B cell (primary cell): ENCODE results near the gene PRDM15. TPM values are rescaled to one million over a fixed set of nuclear protein-coding genes. Genes with fewer than 3 reads are reported as not detected.

Experiments used
- ATAC-seq: fragments of 200-7000 bp; cut with Tn5 transposase; one replicate; pipeline ENCODE4 v1.10.0; 2021; ENCODE audit warnings: low read depth, mild to moderate bottlenecking, moderate number of reproducible peaks, moderate library complexity
- CTCF ChIA-PET: fragments of 350-600 bp; sonication (Branson Sonifier 250); formaldehyde crosslinking; loops from one replicate; lab custom pipeline; 2021; ENCODE audit warnings: antibody characterized with exemption, inconsistent platforms; lab: Charles Lee
- POLR2A ChIA-PET: fragments of 350-600 bp; sonication (Branson Sonifier 250); formaldehyde crosslinking; loops from one replicate; lab custom pipeline; 2021; ENCODE audit warnings: antibody characterized with exemption; lab: Charles Lee
- DNase-seq: peaks from one replicate; pipeline ENCODE4 v3.0.0; 2013
- H2AFZ ChIP-seq: 2 replicates; pipeline ENCODE4 v1.6.1; 2012; ENCODE audit warnings: mild to moderate bottlenecking, low read depth, low read length; ENCODE audit not compliant: insufficient read depth, poor library complexity, severe bottlenecking
- H3K27ac ChIP-seq, 2 donors: 1 replicate in 1 of 2; 2 replicates in 1 of 2; pipeline ENCODE4 v1.5.1; 2012 to 2013; ENCODE audit warnings: low read length in 2 of 2, mild to moderate bottlenecking in 2 of 2, moderate library complexity in 1 of 2
- H3K27me3 ChIP-seq, 4 experiments: fragments of 200-600 bp in 1 of 4; sonication (generic) in 1 of 4; replicated peaks in 1 of 4; 1 replicate in 2 of 4; 2 replicates in 2 of 4; pipeline versions ENCODE4 v1.6.1 to v1.7.0; 2013 to 2016; ENCODE audit warnings: low read length in 3 of 4, mild to moderate bottlenecking in 2 of 4, mixed read lengths in 1 of 4, moderate library complexity in 1 of 4; ENCODE audit not compliant: insufficient read depth in 4 of 4, control insufficient read depth in 3 of 4; ENCODE audit errors: control extremely low read depth in 1 of 4
- H3K36me3 ChIP-seq, 2 experiments: replicated peaks in 1 of 2; 1 replicate in 1 of 2; 2 replicates in 1 of 2; pipeline versions ENCODE4 v1.6.1 to v1.7.1; 2013; ENCODE audit warnings: low read length in 1 of 2; ENCODE audit not compliant: insufficient read depth in 2 of 2, control insufficient read depth in 1 of 2; ENCODE audit errors: control extremely low read depth in 1 of 2, extremely low read depth in 1 of 2
- H3K4me1 ChIP-seq, 2 donors: fragments of 200-600 bp in 1 of 2; sonication (generic) in 1 of 2; 1 replicate in 1 of 2; 2 replicates in 1 of 2; pipeline versions ENCODE4 v1.5.1 to v1.6.1; 2013 to 2017; ENCODE audit warnings: low read length in 2 of 2; ENCODE audit not compliant: control insufficient read depth in 2 of 2, insufficient read depth in 2 of 2
- H3K4me2 ChIP-seq: replicated peaks from 2 replicates; pipeline ENCODE3; 2012; ENCODE audit warnings: mild to moderate bottlenecking, low read depth, low read length; ENCODE audit not compliant: poor library complexity, severe bottlenecking
- H3K4me3 ChIP-seq, 5 experiments: fragments of 200-600 bp in 1 of 5; sonication (generic) in 1 of 5; 1 replicate in 3 of 5; 2 replicates in 2 of 5; pipeline versions ENCODE4 v1.5.1 to v1.7.0; 2011 to 2016; ENCODE audit warnings: low read length in 4 of 5, mild to moderate bottlenecking in 4 of 5, low read depth in 2 of 5, control low read depth in 1 of 5, moderate library complexity in 1 of 5; ENCODE audit not compliant: insufficient read depth in 1 of 5; ENCODE audit errors: control extremely low read depth in 1 of 5, extremely low read depth in 1 of 5
- H3K79me2 ChIP-seq: fragments of 200-600 bp; sonication (generic); one replicate; pipeline ENCODE4 v1.6.0; 2016; ENCODE audit warnings: low read length; ENCODE audit not compliant: control insufficient read depth, insufficient read depth
- H3K9ac ChIP-seq: fragments of 200-600 bp; sonication (generic); 2 replicates; pipeline ENCODE4 v1.6.1; 2017; ENCODE audit warnings: mild to moderate bottlenecking, low read length, moderate library complexity
- H3K9me3 ChIP-seq, 3 donors: one replicate each; pipeline versions ENCODE4 v1.6.1 to v1.7.1; 2013; ENCODE audit warnings: low read length in 2 of 3; ENCODE audit not compliant: control insufficient read depth in 2 of 3, insufficient read depth in 1 of 3; ENCODE audit errors: control extremely low read depth in 1 of 3
- H4K20me1 ChIP-seq: 2 replicates; pipeline ENCODE4 v1.6.0; 2012; ENCODE audit warnings: mild to moderate bottlenecking, low read length; ENCODE audit not compliant: insufficient read depth, control insufficient read depth, poor library complexity, severe bottlenecking
- H3K27ac Mint-ChIP-seq: one replicate; pipeline ENCODE4 v1.8.0; 2021; ENCODE audit warnings: mixed read lengths
- H3K27me3 Mint-ChIP-seq: one replicate; pipeline ENCODE4 v1.8.0; 2021; ENCODE audit warnings: mixed read lengths
- H3K4me1 Mint-ChIP-seq: one replicate; pipeline ENCODE4 v1.8.0; 2021; ENCODE audit warnings: mixed read lengths
- H3K4me3 Mint-ChIP-seq: one replicate; pipeline ENCODE4 v1.8.0; 2021; ENCODE audit warnings: mixed read lengths
- H3K9me3 Mint-ChIP-seq: one replicate; pipeline ENCODE4 v1.8.0; 2022; ENCODE audit warnings: mixed read lengths; ENCODE audit not compliant: insufficient read depth
- EZH2 ChIP-seq: IDR thresholded peaks from 2 replicates; pipeline ENCODE4 v1.6.1; 2012; ENCODE audit warnings: borderline replicate concordance, low read depth, mild to moderate bottlenecking, moderate library complexity, low read length; ENCODE audit not compliant: insufficient read depth, poor library complexity, severe bottlenecking
- WGBS: methylation state at CpG from one replicate; pipeline ENCODE4 v1.1.5; 2013; ENCODE audit warnings: missing lambda C conversion rate; ENCODE audit not compliant: insufficient coverage; 5-methylcytosine and 5-hydroxymethylcytosine counted together
- intact Hi-C: fragments of 100-400 bp; cut with micrococcal nuclease; formaldehyde crosslinking; loops from one replicate; pipeline ENCODE4 v1.10.0; 2022
- polyA plus RNA-seq: library from polyadenylated mRNA; depleted of rRNA; stranded (reverse); fragments of >200 nt; gene quantifications from 2 replicates; pipeline ENCODE4 v1.2.3, GENCODE V29; 2012
- total RNA-seq, 2 donors: library from RNA; stranded (reverse); fragments of 120-200 nt in 1 of 2; gene quantifications; 1 replicate in 1 of 2; 2 replicates in 1 of 2; pipeline versions ENCODE4 v1.2.3 to v1.2.4, GENCODE V29; 2013 to 2022
- TF ChIP-seq, protein P1 (sequence below): fragments of 200-600 bp; IDR thresholded peaks from one replicate; pipeline ENCODE4 v1.8.0; 2022; ENCODE audit warnings: antibody characterized with exemption, mild to moderate bottlenecking

Gene PRDM15
- total and polyA plus RNA-seq, 2 donors (not counting 1 experiment from before 2014, with no cell fraction given) = 21.3 to 29.2 TPM

DNA sequence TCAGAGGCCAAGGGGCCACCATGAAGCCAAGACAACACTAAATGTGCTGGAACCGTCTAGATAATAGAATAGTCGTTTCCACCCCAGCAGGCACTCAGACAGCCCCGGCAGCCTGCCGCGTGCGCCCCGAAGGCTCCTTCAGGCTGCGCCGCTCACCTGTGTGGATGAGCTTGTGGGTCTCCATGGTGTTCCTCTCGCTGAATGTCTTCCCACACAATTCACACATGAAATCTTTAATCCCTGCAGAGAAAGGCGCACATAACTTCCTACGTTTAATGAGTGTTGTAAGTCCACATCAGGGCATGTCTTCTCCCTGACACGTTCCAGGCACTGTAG, 68.6 kb downstream of the PRDM15 start:
- H3K4me3 ChIP-seq = no peak overlapping the region
- H3K79me2 ChIP-seq = peaks cover 2% of the 10 kb centered on the region
- H3K9me3 ChIP-seq = no peaks in the 10 kb centered on the region
- ATAC-seq (no peak), DNase-seq (no peak)
- no peaks in the 10 kb centered on the region for H3K4me1 ChIP-seq
- H3K27me3 Mint-ChIP-seq = no peaks in the 10 kb centered on the region
- H2AFZ ChIP-seq = no peak overlapping the region
- H3K4me2 ChIP-seq = no peak overlapping the region
- peaks cover 4% of the 10 kb centered on the region for H3K9me3 Mint-ChIP-seq
- H3K9ac ChIP-seq = no peak overlapping the region
- intact Hi-C loops = no loop called here
- H3K27ac ChIP-seq = no peak overlapping the region
- 100% methylated on average over 6 of the region's 13 CpGs for WGBS
- H3K36me3 ChIP-seq = peaks cover 0 to 53% of the 10 kb centered on the region in 2 experiments
- TF ChIP-seq, protein P1, sequence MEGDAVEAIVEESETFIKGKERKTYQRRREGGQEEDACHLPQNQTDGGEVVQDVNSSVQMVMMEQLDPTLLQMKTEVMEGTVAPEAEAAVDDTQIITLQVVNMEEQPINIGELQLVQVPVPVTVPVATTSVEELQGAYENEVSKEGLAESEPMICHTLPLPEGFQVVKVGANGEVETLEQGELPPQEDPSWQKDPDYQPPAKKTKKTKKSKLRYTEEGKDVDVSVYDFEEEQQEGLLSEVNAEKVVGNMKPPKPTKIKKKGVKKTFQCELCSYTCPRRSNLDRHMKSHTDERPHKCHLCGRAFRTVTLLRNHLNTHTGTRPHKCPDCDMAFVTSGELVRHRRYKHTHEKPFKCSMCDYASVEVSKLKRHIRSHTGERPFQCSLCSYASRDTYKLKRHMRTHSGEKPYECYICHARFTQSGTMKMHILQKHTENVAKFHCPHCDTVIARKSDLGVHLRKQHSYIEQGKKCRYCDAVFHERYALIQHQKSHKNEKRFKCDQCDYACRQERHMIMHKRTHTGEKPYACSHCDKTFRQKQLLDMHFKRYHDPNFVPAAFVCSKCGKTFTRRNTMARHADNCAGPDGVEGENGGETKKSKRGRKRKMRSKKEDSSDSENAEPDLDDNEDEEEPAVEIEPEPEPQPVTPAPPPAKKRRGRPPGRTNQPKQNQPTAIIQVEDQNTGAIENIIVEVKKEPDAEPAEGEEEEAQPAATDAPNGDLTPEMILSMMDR = no peak
- TF ChIP-seq EZH2 = no peak
- CTCF ChIA-PET = no interaction called here
- peaks cover 3% of the 10 kb centered on the region for H4K20me1 ChIP-seq
- POLR2A ChIA-PET = no interaction called here
- no peaks in the 10 kb centered on the region for H3K4me1 Mint-ChIP-seq
- H3K4me3 Mint-ChIP-seq = no peak overlapping the region
- no peak overlapping the region for H3K27ac Mint-ChIP-seq
- no peaks in the 10 kb centered on the region for H3K27me3 ChIP-seq

DNA sequence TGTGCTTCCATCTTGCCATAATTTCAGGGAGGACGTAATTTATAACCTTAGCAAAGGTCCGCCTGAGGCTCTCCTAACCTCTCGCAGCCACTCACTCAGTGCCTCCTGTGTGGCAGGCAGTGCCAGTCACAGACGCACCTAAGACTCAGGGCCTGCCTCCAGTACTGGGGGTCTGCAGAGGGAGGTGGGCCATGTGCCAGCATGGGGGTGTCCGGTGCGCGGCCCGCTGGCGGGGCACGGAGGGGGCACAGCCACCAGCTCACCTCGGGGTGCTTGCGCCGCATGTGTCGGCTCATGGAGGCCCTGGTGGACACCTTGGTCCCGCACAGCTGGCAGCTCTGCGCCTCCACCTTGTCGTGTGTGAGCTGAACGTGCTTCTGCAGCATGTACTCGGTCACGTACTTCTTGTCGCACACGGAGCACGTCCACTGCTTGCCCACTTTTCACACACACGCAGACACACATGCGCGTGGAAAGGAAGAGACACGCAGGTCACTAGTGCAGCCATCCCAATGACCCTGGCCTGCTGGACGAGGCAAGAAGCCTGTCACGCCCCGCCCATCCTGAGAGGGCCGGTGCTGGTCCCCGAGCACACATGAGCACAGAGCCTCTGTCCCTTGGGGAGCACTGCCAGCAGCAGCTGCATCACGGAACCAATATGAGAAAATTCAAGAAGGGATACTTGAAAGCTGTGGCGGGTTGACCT, 69.1 kb downstream of the PRDM15 start:
- ChIA-PET POLR2A (no interaction called here), CTCF (no interaction called here)
- DNase-seq (no peak), ATAC-seq (no peak)
- Mint-ChIP-seq H3K4me3 (no peak overlapping the region), H3K27ac (no peak overlapping the region), H3K4me1 (no peaks in the 10 kb centered on the region), H3K27me3 (no peaks in the 10 kb centered on the region), H3K9me3 (peaks cover 4% of the 10 kb centered on the region)
- peaks cover 0 to 50% of the 10 kb centered on the region in 2 experiments for H3K36me3 ChIP-seq
- H3K9me3 ChIP-seq = no peaks in the 10 kb centered on the region
- no peak overlapping the region for H3K27ac ChIP-seq
- no peak overlapping the region for H2AFZ ChIP-seq
- 97% methylated on average over 34 of the region's 34 CpGs for WGBS
- TF ChIP-seq, protein P1 = no peak
- no peak for TF ChIP-seq EZH2
- peaks cover 5% of the 10 kb centered on the region for H4K20me1 ChIP-seq
- no peaks in the 10 kb centered on the region for H3K4me1 ChIP-seq
- no peak overlapping the region for H3K4me3 ChIP-seq
- no peaks in the 10 kb centered on the region for H3K27me3 ChIP-seq
- H3K4me2 ChIP-seq = no peak overlapping the region
- H3K79me2 ChIP-seq = peaks cover 2% of the 10 kb centered on the region
- H3K9ac ChIP-seq = no peak overlapping the region
- intact Hi-C loops = no loop called here
